LNCaP clone FGC (cell line): ENCODE data around the gene HFE.

Source experiments
- DNase-seq: peaks from one replicate; pipeline ENCODE4 v3.0.0-alpha.2; 2011; ENCODE audit warnings: low read depth
- H3K4me3 ChIP-seq: 2 replicates; pipeline ENCODE4 v1.5.1; 2011; ENCODE audit warnings: mild to moderate bottlenecking, low read depth, low read length, control low read depth
- TF ChIP-seq, protein P1 (sequence below): IDR thresholded peaks from 2 replicates; pipeline ENCODE4 v1.5.1; 2012; ENCODE audit warnings: mild to moderate bottlenecking; ENCODE audit not compliant: control insufficient read depth, insufficient read depth; ENCODE audit errors: extremely low read depth

The HFE gene

GRCh38 chr6:26140254-26140966, 53.2 kb downstream of the HFE start:
- TF ChIP-seq, protein P1, sequence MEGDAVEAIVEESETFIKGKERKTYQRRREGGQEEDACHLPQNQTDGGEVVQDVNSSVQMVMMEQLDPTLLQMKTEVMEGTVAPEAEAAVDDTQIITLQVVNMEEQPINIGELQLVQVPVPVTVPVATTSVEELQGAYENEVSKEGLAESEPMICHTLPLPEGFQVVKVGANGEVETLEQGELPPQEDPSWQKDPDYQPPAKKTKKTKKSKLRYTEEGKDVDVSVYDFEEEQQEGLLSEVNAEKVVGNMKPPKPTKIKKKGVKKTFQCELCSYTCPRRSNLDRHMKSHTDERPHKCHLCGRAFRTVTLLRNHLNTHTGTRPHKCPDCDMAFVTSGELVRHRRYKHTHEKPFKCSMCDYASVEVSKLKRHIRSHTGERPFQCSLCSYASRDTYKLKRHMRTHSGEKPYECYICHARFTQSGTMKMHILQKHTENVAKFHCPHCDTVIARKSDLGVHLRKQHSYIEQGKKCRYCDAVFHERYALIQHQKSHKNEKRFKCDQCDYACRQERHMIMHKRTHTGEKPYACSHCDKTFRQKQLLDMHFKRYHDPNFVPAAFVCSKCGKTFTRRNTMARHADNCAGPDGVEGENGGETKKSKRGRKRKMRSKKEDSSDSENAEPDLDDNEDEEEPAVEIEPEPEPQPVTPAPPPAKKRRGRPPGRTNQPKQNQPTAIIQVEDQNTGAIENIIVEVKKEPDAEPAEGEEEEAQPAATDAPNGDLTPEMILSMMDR: no peak
- no peak overlapping the region for H3K4me3 ChIP-seq
- no peak for DNase-seq

- TF ChIP-seq, protein P1: no peak
- no peak overlapping the region for H3K4me3 ChIP-seq
- no peak for DNase-seq
Observed at GRCh38 chr6:26140967-26141294, 53.7 kb downstream of the HFE start.

GRCh38 chr6:26141378-26141904, 54.2 kb downstream of the HFE start:
- TF ChIP-seq, protein P1: no peak
- no peak overlapping the region for H3K4me3 ChIP-seq
- no peak for DNase-seq

GRCh38 chr6:26142026-26142425, 54.8 kb downstream of the HFE start:
- no peak overlapping the region for H3K4me3 ChIP-seq
- TF ChIP-seq, protein P1: no peak
- DNase-seq: no peak
